Measurements from ENCODE around the gene LRMDA.

LRMDA gene

DNA sequence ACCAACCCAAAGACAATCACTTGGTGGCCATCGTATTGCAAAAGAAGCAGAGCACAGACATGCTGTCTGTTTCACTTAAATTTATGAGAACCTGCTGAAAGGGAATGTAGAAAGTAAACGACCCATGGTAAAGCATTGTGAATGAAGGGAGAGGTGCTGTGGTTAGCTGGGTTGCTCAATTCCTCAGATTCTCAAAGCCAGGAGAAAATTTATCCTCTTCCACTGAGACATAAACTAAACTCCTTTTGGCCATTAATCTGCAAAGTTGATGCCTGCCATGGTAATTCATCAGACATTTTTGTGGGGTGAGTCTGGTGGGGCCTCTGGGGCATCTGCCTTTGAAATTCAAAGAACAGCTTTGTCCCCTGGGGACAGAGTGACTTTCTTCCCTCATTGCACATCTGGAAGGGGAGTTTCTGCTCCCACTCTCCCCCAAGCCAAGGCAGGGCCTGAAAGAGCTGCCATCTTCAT lies 951.0 kb downstream of the LRMDA start:
- no peaks in the 10 kb centered on the region for H3K4me1 ChIP-seq
- DNase-seq, result no peak
- H3K27me3 ChIP-seq, result no peaks in the 10 kb centered on the region
- intact Hi-C loops (cut with DNase I; ENCODE audit: low total_unique reads), result no loop called here
- TF ChIP-seq, protein P1, sequence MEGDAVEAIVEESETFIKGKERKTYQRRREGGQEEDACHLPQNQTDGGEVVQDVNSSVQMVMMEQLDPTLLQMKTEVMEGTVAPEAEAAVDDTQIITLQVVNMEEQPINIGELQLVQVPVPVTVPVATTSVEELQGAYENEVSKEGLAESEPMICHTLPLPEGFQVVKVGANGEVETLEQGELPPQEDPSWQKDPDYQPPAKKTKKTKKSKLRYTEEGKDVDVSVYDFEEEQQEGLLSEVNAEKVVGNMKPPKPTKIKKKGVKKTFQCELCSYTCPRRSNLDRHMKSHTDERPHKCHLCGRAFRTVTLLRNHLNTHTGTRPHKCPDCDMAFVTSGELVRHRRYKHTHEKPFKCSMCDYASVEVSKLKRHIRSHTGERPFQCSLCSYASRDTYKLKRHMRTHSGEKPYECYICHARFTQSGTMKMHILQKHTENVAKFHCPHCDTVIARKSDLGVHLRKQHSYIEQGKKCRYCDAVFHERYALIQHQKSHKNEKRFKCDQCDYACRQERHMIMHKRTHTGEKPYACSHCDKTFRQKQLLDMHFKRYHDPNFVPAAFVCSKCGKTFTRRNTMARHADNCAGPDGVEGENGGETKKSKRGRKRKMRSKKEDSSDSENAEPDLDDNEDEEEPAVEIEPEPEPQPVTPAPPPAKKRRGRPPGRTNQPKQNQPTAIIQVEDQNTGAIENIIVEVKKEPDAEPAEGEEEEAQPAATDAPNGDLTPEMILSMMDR (IDR thresholded peaks at IDR 0.05), result no peak
- no peaks in the 10 kb centered on the region for H3K9me3 ChIP-seq
- H3K36me3 ChIP-seq, result no peaks in the 10 kb centered on the region
- H3K4me3 ChIP-seq, result no peak overlapping the region
- no peak overlapping the region for H3K27ac ChIP-seq

DNA sequence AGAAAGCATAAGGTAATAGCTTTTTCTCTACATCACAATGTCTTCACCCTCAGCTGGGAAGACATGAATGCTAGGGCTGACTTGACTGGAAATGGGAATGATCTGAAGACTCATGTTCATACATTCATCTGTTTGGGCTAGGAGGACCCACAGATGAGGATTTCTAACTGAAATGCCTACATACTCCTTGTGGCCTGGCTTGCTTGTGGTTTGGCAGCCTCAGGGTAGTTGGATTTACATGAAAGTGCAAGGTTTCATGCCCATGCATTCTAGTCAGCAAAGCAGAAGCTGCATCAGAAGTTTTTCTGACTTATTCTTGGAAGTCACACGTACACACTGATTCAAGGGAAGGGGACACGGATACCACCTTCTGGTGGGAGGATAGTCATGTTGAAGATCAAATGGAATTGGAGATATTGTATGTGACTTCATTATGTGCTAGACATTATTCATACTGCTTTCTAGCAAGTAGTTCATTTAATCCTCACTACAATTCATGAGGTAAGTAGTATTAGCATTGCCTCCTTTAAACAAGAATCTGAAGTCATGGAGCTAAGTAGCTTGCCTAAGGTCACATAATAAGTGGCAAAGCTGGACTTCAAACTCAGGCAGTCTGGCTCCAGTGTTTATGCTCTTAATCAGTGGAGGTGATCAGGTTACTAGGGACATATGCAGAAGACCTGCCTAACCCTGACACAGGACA lies 957.0 kb downstream of the LRMDA start:
- Histone ChIP-seq H3K27ac (no peak overlapping the region), H3K36me3 (no peaks in the 10 kb centered on the region), H3K9me3 (no peaks in the 10 kb centered on the region), H3K27me3 (no peaks in the 10 kb centered on the region), H3K4me3 (no peak overlapping the region), H3K4me1 (peaks cover 0 to 13% (median 0%) of the 10 kb centered on the region in 4 donors)
- TF ChIP-seq, protein P1 (IDR thresholded peaks at IDR 0.05), result no peak
- intact Hi-C loops (cut with DNase I; ENCODE audit: low total_unique reads), result no loop called here
- DNase-seq, result no peak

DNA sequence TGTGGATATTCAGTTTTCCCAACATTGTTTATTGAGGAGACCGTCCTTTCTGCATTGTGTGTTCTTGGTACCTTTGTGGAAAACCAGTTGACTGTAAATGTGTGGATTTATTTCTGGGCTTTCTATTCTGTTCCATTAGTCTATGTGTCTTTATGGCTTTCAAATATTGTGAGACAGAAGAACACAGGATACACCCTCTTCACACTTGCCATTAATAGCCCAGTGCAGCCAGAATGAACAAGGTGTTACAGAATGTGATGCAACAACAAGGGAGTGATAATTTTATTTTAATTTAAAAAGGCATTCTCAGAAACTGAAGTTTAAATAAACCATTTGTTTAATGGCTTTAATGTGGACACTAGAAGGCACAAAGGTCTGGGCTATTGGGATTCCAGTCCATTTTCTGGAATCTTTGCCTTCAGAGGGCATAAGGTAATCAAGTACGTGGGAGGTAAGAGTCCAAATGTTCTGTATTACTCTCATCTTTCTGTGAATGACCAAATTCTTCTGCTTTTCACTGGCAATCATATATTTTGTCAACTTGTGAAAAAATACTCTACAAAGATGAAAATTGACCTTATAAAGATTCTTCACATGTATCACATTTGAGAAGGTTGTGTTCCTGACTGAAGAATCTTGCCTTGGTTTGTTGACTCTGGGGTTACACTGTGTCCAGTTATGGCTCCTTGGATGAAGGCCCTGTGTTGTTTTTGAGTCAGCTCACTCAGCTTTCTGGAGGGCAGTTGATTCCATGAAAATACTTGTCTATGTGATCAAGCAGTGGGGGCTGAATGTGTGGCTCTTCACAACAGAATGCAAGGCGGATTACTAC lies 962.7 kb downstream of the LRMDA start:
- no peaks in the 10 kb centered on the region for H3K9me3 ChIP-seq
- H3K27ac ChIP-seq, result peak overlapping the region; percentile 87 to 88
- TF ChIP-seq, protein P1 (IDR thresholded peaks at IDR 0.05), result no peak
- intact Hi-C loops (cut with DNase I; ENCODE audit: low total_unique reads), result loop anchor here (10.0 kb wide), 1 partner anchor 79 kb away; no protein-coding TSS in a partner anchor
- peaks cover 0 to 66% (median 42%) of the 10 kb centered on the region in 4 donors for H3K4me1 ChIP-seq
- H3K4me3 ChIP-seq, result no peak overlapping the region
- no peak for DNase-seq
- no peaks in the 10 kb centered on the region for H3K36me3 ChIP-seq
- H3K27me3 ChIP-seq, result no peaks in the 10 kb centered on the region

DNA sequence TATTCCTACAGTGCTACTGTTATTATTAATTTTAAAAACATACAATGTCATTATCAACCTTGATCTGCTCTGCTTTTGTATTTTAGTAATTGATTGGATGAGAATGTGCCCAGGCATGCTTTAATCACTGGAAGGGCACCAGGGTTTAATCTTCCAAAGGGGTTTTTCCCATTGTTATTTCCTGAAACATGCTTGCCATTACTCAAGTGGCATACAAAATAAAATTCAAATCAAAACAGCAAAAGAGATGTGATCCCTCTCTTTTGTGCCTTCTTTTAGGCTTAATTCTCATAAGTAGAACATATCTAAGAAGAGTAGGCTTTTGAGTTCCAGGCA lies 963.3 kb downstream of the LRMDA start:
- TF ChIP-seq, protein P1 (IDR thresholded peaks at IDR 0.05), result no peak
- no peak for DNase-seq
- H3K27me3 ChIP-seq, result no peaks in the 10 kb centered on the region
- no peak overlapping the region for H3K4me3 ChIP-seq
- H3K4me1 ChIP-seq, result peaks cover 0 to 72% (median 45%) of the 10 kb centered on the region in 4 donors
- intact Hi-C loops (cut with DNase I; ENCODE audit: low total_unique reads), result loop anchor here (5.0 to 10.0 kb wide), 2 partner anchors 58 to 80 kb away; no protein-coding TSS in a partner anchor
- H3K9me3 ChIP-seq, result no peaks in the 10 kb centered on the region
- peak overlapping the region; percentile 87 to 88 for H3K27ac ChIP-seq
- no peaks in the 10 kb centered on the region for H3K36me3 ChIP-seq

DNA sequence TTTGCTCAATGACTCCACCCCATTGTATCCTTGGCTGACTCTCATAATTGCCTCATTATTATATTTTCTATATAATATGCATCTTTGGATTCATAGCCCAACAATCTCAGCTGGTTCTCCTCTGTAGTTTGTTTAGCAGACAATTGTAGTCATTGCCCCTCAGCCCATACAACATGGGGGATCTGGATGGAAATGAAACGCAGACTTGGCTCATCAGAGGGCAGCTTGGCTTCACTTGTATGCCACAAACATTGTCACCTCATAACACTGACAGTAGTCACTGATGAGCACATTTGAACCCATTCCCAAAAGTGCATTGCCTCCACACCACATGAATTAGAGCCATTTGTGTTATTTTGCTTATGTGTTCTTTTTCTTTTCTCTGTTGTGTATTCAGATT lies 963.8 kb downstream of the LRMDA start:
- Histone ChIP-seq H3K27me3 (no peaks in the 10 kb centered on the region), H3K4me1 (peaks cover 0 to 78% (median 45%) of the 10 kb centered on the region in 4 donors), H3K27ac (peak overlapping the region; percentile 87 to 88), H3K9me3 (no peaks in the 10 kb centered on the region), H3K4me3 (no peak overlapping the region), H3K36me3 (no peaks in the 10 kb centered on the region)
- intact Hi-C loops (cut with DNase I; ENCODE audit: low total_unique reads), result loop anchor here (5.0 to 10.0 kb wide), 2 partner anchors 57 to 80 kb away; no protein-coding TSS in a partner anchor
- TF ChIP-seq, protein P1 (IDR thresholded peaks at IDR 0.05), result no peak
- DNase-seq, result no peak

All from tibial artery (tissue), 4 donors.